H9 (cell line): ENCODE data around the gene MAGI1. TPM values are rescaled to one million over a fixed set of nuclear protein-coding genes. Genes with fewer than 3 reads are reported as not detected.
A peak's percentile ranks its signal among the peaks of the same experiment; 100 is the strongest.

Source experiments
- DNase-seq: peaks from one replicate; pipeline ENCODE4 v3.0.0-alpha.2; 2017
- H2AFZ ChIP-seq: one replicate; pipeline ENCODE4 v1.6.1; 2013; ENCODE audit warnings: mild to moderate bottlenecking, low read length, control low read depth, moderate library complexity
- H2AK5ac ChIP-seq: 2 replicates; pipeline ENCODE4 v1.6.1; 2013; ENCODE audit warnings: low read length, control low read depth, mixed read lengths; ENCODE audit not compliant: insufficient read length
- H2BK120ac ChIP-seq: one replicate; pipeline ENCODE4 v1.6.1; 2013; ENCODE audit warnings: low read depth, mild to moderate bottlenecking, low read length, control low read depth, inconsistent platforms; ENCODE audit not compliant: poor library complexity, severe bottlenecking
- H2BK12ac ChIP-seq: 2 replicates; pipeline ENCODE4 v1.6.1; 2013; ENCODE audit warnings: low read length, control low read depth, mixed read lengths, low read depth; ENCODE audit not compliant: insufficient read length
- H2BK15ac ChIP-seq: 2 replicates; pipeline ENCODE4 v1.6.1; 2013; ENCODE audit warnings: low read depth, low read length, control low read depth
- H2BK20ac ChIP-seq: one replicate; pipeline ENCODE4 v1.6.1; 2013; ENCODE audit warnings: low read depth, mild to moderate bottlenecking, low read length, control low read depth, inconsistent platforms; ENCODE audit not compliant: poor library complexity, severe bottlenecking
- H2BK5ac ChIP-seq: 2 replicates; pipeline ENCODE4 v1.6.1; 2013; ENCODE audit warnings: low read length, control low read depth, mixed read lengths; ENCODE audit not compliant: insufficient read length
- H3K14ac ChIP-seq: 2 replicates; pipeline ENCODE4 v1.6.1; 2013; ENCODE audit warnings: low read length, control low read depth; ENCODE audit not compliant: insufficient read depth
- H3K18ac ChIP-seq: 2 replicates; pipeline ENCODE4 v1.6.1; 2013; ENCODE audit warnings: low read depth, mild to moderate bottlenecking, mixed read lengths, low read length, control low read depth; ENCODE audit not compliant: insufficient read length
- H3K23ac ChIP-seq: 2 replicates; pipeline ENCODE4 v1.6.1; 2013; ENCODE audit warnings: low read length, control low read depth, mixed read lengths, low read depth; ENCODE audit not compliant: insufficient read length
- H3K23me2 ChIP-seq: 2 replicates; pipeline ENCODE4 v1.6.1; 2013; ENCODE audit warnings: low read depth, mild to moderate bottlenecking, mixed read lengths, low read length, control low read depth; ENCODE audit not compliant: insufficient read length, poor library complexity, severe bottlenecking
- H3K27ac ChIP-seq: 2 replicates; pipeline ENCODE4 v1.5.1; 2013; ENCODE audit warnings: low read length, control low read depth, mixed read lengths, low read depth; ENCODE audit not compliant: insufficient read length
- H3K27me3 ChIP-seq: 2 replicates; pipeline ENCODE4 v1.6.1; 2013; ENCODE audit warnings: low read length, control low read depth, inconsistent platforms; ENCODE audit not compliant: insufficient read depth
- H3K4ac ChIP-seq: 2 replicates; pipeline ENCODE4 v1.6.1; 2013; ENCODE audit warnings: low read depth, mild to moderate bottlenecking, control low read depth, inconsistent platforms, low read length, moderate library complexity
- H3K4me1 ChIP-seq: 2 replicates; pipeline ENCODE4 v1.6.1; 2013; ENCODE audit warnings: low read length, control low read depth, inconsistent platforms; ENCODE audit not compliant: insufficient read depth
- H3K4me2 ChIP-seq: 2 replicates; pipeline ENCODE4 v1.6.1; 2013; ENCODE audit warnings: low read length, control low read depth, mixed read lengths; ENCODE audit not compliant: insufficient read length, insufficient read depth
- H3K56ac ChIP-seq: 2 replicates; pipeline ENCODE4 v1.6.1; 2013; ENCODE audit warnings: low read depth, mild to moderate bottlenecking, mixed read lengths, low read length, control low read depth; ENCODE audit not compliant: insufficient read length
- H3K79me1 ChIP-seq: 2 replicates; pipeline ENCODE4 v1.6.1; 2013; ENCODE audit warnings: low read depth, mild to moderate bottlenecking, moderate library complexity, low read length, control low read depth, inconsistent platforms; ENCODE audit not compliant: insufficient read depth, poor library complexity, severe bottlenecking
- H3K79me2 ChIP-seq: 2 replicates; pipeline ENCODE4 v1.6.1; 2013; ENCODE audit warnings: low read length, control low read depth, inconsistent platforms; ENCODE audit not compliant: insufficient read depth
- H3K9ac ChIP-seq: 2 replicates; pipeline ENCODE4 v1.6.1; 2013; ENCODE audit warnings: low read length, control low read depth, mixed read lengths; ENCODE audit not compliant: insufficient read length; ENCODE audit errors: extremely low read depth
- H3K9me3 ChIP-seq: one replicate; pipeline ENCODE4 v1.6.1; 2013; ENCODE audit warnings: low read depth, low read length, inconsistent platforms; ENCODE audit not compliant: control insufficient read depth
- H3T11ph ChIP-seq: one replicate; pipeline ENCODE4 v1.6.1; 2013; ENCODE audit warnings: mild to moderate bottlenecking, low read length, control low read depth, inconsistent platforms
- H4K20me1 ChIP-seq: one replicate; pipeline ENCODE4 v1.6.1; 2013; ENCODE audit not compliant: control insufficient read depth, insufficient read length, insufficient read depth
- H4K5ac ChIP-seq: 2 replicates; pipeline ENCODE4 v1.6.1; 2013; ENCODE audit warnings: low read depth, mild to moderate bottlenecking, mixed read lengths, low read length, control low read depth; ENCODE audit not compliant: insufficient read length
- H4K8ac ChIP-seq: replicated peaks from 2 replicates; pipeline ENCODE4 v1.6.1; 2013; ENCODE audit warnings: low read length, control low read depth, mixed read lengths, low read depth; ENCODE audit not compliant: insufficient read length
- H4K91ac ChIP-seq: 2 replicates; pipeline ENCODE4 v1.6.1; 2013; ENCODE audit warnings: low read depth, mild to moderate bottlenecking, moderate library complexity, mixed read lengths, low read length, control low read depth; ENCODE audit not compliant: insufficient read length
- H3K27ac Mint-ChIP-seq, 3 experiments: 2 replicates in 2 of 3; 3 replicates in 1 of 3; pipeline ENCODE4 v1.8.0; 2020 to 2021; ENCODE audit warnings: mixed read lengths in 3 of 3, mild to moderate bottlenecking in 1 of 3, moderate library complexity in 1 of 3
- H3K27me3 Mint-ChIP-seq: 2 replicates; pipeline ENCODE4 v1.8.0; 2021; ENCODE audit warnings: low read depth, mild to moderate bottlenecking, moderate library complexity, mixed read lengths
- H3K36me3 Mint-ChIP-seq, 3 experiments: 2 replicates in 2 of 3; 3 replicates in 1 of 3; pipeline ENCODE4 v1.8.0; 2020 to 2021; ENCODE audit warnings: low read depth in 3 of 3, mixed read lengths in 3 of 3; ENCODE audit not compliant: insufficient read depth in 1 of 3
- H3K4me1 Mint-ChIP-seq, 2 experiments: 2 replicates each; pipeline ENCODE4 v1.8.0; 2020; ENCODE audit warnings: mixed read lengths in 2 of 2
- H3K4me3 Mint-ChIP-seq, 2 experiments: 2 replicates in 1 of 2; 3 replicates in 1 of 2; pipeline ENCODE4 v1.8.0; 2020 to 2021; ENCODE audit warnings: mild to moderate bottlenecking in 2 of 2, mixed read lengths in 2 of 2, moderate library complexity in 1 of 2
- H3K9me3 Mint-ChIP-seq, 2 experiments: 2 replicates in 1 of 2; 3 replicates in 1 of 2; pipeline ENCODE4 v1.8.0; 2020; ENCODE audit warnings: mild to moderate bottlenecking in 2 of 2, mixed read lengths in 2 of 2, moderate library complexity in 1 of 2
- WGBS: extraction: QIAGEN DNeasy Blood & Tissue Kit; methylation state at CpG from one replicate; pipeline ENCODE4 v1.1.7; 2013; ENCODE audit warnings: missing lambda C conversion rate, low lambda C conversion rate, mixed read lengths; ENCODE audit not compliant: insufficient read length; ENCODE audit errors: extremely low coverage; 5-methylcytosine and 5-hydroxymethylcytosine counted together
- total RNA-seq: library from RNA; stranded (reverse); gene quantifications from 2 replicates; pipeline ENCODE4 v1.2.1, GENCODE V29; 2021
- TF ChIP-seq, protein P1 (sequence below): fragments of 200-600 bp; sonication (generic); conservative IDR thresholded peaks from 3 replicates; pipeline ENCODE4 v1.8.0; 2021; ENCODE audit warnings: antibody characterized with exemption, mild to moderate bottlenecking

MAGI1 gene
- total RNA-seq, 1 experiment from 2014 or later, result 65.7 TPM

DNA sequence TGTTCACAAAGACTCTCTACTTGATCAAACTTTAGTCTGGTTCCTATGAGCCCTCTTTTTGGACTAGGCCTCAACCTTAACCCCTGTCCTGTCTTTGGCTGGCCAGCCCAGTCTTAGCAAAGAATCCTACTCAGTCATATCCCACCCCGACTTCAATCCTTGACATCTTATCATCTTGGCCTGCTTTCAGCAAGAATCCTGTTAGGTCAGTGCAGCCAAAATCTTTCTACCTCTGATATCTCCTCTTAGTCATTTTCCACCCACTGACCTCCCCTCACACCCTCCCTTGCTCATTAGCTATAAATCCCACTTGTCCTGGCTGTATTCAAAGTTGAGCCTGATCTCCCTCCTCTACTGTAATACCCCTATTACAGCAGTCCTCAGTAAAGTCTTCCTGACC, 286.1 kb downstream of the MAGI1 start:
- Histone ChIP-seq H3K27ac (no peak overlapping the region), H4K5ac (no peak overlapping the region), H3K79me1 (no peaks in the 10 kb centered on the region), H3K27me3 (no peaks in the 10 kb centered on the region), H3K23me2 (no peaks in the 10 kb centered on the region), H3K79me2 (no peaks in the 10 kb centered on the region; the same call in 1 of the 2 replicates), H2BK120ac (no peak overlapping the region), H4K20me1 (no peaks in the 10 kb centered on the region), H2AK5ac (no peak overlapping the region), H3T11ph (no peak overlapping the region), H3K23ac (no peak overlapping the region), H3K4ac (no peak overlapping the region), H2BK12ac (no peak overlapping the region), H3K4me1 (peaks cover 11% of the 10 kb centered on the region; the same call in 1 of the 2 replicates), H3K14ac (no peak overlapping the region), H2BK5ac (no peak overlapping the region), H4K8ac (no peak overlapping the region), H4K91ac (no peak overlapping the region), H2AFZ (no peak overlapping the region), H3K18ac (no peak overlapping the region), H3K9me3 (no peaks in the 10 kb centered on the region), H3K56ac (no peak overlapping the region), H2BK20ac (no peak overlapping the region), H2BK15ac (no peak overlapping the region), H3K4me2 (no peak overlapping the region), H3K9ac (no peak overlapping the region)
- Mint-ChIP-seq H3K4me1 (peaks cover 37 to 42% of the 10 kb centered on the region in 2 experiments), H3K27me3 (no peaks in the 10 kb centered on the region), H3K9me3 (no peaks in the 10 kb centered on the region), H3K36me3 (peaks cover 0 to 1% (median 0%) of the 10 kb centered on the region in 3 experiments; a peak in 1 of 7 replicates), H3K4me3 (no peak overlapping the region), H3K27ac (peak overlapping the region in 2 of 3 experiments; percentile 4 to 46; a peak in 4 of 7 replicates)
- no peak for DNase-seq
- TF ChIP-seq, protein P1, sequence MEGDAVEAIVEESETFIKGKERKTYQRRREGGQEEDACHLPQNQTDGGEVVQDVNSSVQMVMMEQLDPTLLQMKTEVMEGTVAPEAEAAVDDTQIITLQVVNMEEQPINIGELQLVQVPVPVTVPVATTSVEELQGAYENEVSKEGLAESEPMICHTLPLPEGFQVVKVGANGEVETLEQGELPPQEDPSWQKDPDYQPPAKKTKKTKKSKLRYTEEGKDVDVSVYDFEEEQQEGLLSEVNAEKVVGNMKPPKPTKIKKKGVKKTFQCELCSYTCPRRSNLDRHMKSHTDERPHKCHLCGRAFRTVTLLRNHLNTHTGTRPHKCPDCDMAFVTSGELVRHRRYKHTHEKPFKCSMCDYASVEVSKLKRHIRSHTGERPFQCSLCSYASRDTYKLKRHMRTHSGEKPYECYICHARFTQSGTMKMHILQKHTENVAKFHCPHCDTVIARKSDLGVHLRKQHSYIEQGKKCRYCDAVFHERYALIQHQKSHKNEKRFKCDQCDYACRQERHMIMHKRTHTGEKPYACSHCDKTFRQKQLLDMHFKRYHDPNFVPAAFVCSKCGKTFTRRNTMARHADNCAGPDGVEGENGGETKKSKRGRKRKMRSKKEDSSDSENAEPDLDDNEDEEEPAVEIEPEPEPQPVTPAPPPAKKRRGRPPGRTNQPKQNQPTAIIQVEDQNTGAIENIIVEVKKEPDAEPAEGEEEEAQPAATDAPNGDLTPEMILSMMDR, result no peak
- no CpG with 5 or more reads among the region's 1 CpG for WGBS
